ENCODE data around the gene TNFRSF8. TPM values are rescaled to one million over a fixed set of nuclear protein-coding genes. Genes with fewer than 3 reads are reported as not detected.
"Not testable (repeated sequence)": the region's sequence is repeated elsewhere in the genome, so short reads cannot be mapped to it uniquely, and the experiment has no call there.

TNFRSF8 gene
- polyA plus RNA-seq, 2 of the 4 experiments (the other 2 are of a cell fraction), result 0.05 TPM; not detected in 1

DNA sequence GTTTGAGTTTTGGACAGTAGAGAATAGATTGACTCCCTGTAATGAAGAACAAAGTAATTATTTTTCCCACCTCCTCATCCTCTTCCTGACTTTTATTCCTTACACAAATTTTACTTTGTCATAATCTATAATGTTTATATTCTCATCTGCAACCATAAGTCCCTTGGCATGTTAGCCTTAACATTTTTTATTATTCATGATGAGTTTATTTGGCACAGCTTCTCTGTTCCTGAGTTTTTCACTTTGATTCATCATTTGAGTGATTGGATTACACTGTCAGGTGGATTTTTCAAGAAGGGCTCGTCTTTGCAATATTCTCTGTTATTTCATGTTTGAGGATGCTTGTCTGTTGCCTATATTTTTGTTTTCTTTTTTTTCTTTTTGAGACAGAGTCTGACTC is 35.7 kb downstream of the TNFRSF8 start:
- 10% methylated on average over 1 of the region's 1 CpG for WGBS (ENCODE audit: missing lambda C conversion rate)
- POLR2A ChIA-PET, result no interaction called here

DNA sequence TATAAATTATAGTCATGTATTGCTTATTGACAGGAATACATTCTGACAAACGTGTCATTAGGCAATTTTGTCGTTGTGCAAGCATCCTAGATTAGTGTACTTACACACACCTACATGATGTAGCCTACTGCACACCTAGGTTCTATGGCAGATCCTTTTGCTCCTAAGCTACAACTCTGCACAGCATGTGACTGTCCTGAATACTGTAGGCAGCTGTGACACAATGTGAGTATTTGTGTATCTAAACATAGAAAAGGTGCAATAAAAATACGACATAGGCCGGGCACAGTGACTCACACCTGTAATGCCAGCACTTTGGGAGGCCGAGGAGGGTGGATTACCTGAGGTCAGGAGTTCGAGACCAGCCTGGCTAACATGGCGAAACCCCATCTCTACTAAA is 36.5 kb downstream of the TNFRSF8 start:
- no peak for TF ChIP-seq BHLHE40 (IDR thresholded peaks at IDR 0.05; ENCODE audit: low read depth, low read length)
- TF ChIP-seq, protein P1, sequence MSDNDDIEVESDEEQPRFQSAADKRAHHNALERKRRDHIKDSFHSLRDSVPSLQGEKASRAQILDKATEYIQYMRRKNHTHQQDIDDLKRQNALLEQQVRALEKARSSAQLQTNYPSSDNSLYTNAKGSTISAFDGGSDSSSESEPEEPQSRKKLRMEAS (IDR thresholded peaks at IDR 0.05), result no peak
- TF ChIP-seq SREBF2 (IDR thresholded peaks at IDR 0.05), result no peak
- TF ChIP-seq KDM1A (IDR thresholded peaks at IDR 0.05; ENCODE audit: low read depth), result no peak
- TF ChIP-seq, protein P2, sequence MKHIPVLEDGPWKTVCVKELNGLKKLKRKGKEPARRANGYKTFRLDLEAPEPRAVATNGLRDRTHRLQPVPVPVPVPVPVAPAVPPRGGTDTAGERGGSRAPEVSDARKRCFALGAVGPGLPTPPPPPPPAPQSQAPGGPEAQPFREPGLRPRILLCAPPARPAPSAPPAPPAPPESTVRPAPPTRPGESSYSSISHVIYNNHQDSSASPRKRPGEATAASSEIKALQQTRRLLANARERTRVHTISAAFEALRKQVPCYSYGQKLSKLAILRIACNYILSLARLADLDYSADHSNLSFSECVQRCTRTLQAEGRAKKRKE (CRISPR knock-in tag; IDR thresholded peaks at IDR 0.05; ENCODE audit: low read depth), result no peak
- TF ChIP-seq, protein P3, sequence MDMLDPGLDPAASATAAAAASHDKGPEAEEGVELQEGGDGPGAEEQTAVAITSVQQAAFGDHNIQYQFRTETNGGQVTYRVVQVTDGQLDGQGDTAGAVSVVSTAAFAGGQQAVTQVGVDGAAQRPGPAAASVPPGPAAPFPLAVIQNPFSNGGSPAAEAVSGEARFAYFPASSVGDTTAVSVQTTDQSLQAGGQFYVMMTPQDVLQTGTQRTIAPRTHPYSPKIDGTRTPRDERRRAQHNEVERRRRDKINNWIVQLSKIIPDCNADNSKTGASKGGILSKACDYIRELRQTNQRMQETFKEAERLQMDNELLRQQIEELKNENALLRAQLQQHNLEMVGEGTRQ (IDR thresholded peaks at IDR 0.05), result no peak
- TF ChIP-seq EHF (CRISPR knock-in tag; IDR thresholded peaks at IDR 0.05), result no peak
- no peak for TF ChIP-seq ZFP36 (IDR thresholded peaks at IDR 0.05; ENCODE audit: borderline replicate concordance, partially characterized antibody)
- no peak for TF ChIP-seq MYC (IDR thresholded peaks at IDR 0.05; ENCODE audit: borderline replicate concordance, low read length)
- no peak for TF ChIP-seq RNF2 (IDR thresholded peaks at IDR 0.05; ENCODE audit: borderline replicate concordance, low read depth)
- no peak for TF ChIP-seq ZSCAN20 (CRISPR knock-in tag; IDR thresholded peaks at IDR 0.05)
- TF ChIP-seq, protein P4, sequence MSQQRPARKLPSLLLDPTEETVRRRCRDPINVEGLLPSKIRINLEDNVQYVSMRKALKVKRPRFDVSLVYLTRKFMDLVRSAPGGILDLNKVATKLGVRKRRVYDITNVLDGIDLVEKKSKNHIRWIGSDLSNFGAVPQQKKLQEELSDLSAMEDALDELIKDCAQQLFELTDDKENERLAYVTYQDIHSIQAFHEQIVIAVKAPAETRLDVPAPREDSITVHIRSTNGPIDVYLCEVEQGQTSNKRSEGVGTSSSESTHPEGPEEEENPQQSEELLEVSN (IDR thresholded peaks at IDR 0.05; ENCODE audit: borderline replicate concordance, low read depth), result no peak
- DNase-seq (ENCODE audit: low read depth in 1 of 2, low spot score in 1 of 2) (no peak), ATAC-seq (no peak), FAIRE-seq (no peak)
- Histone ChIP-seq H3K9me3 (no peaks in the 10 kb centered on the region), H3K4me3 (no peak overlapping the region), H3K27ac (no peak overlapping the region), H3K4me1 (no peaks in the 10 kb centered on the region), H3K4me2 (no peak overlapping the region)
- CTCF ChIA-PET, result no interaction called here
- 45% methylated on average over 7 of the region's 7 CpGs for WGBS (ENCODE audit: missing lambda C conversion rate)
- POLR2A ChIA-PET, result no interaction called here

More for the DNA sequence above, 35.7 kb downstream of the TNFRSF8 start:
- no peak for FAIRE-seq
- no peak overlapping the region for H3K27ac ChIP-seq
- no peak overlapping the region for H3K4me3 ChIP-seq
- CTCF ChIA-PET, result no interaction called here
- H3K9me3 ChIP-seq, result no peaks in the 10 kb centered on the region
- DNase-seq (ENCODE audit: low read depth in 1 of 2, low spot score in 1 of 2), result no peak
- ATAC-seq, result no peak
- TF ChIP-seq EHF (CRISPR knock-in tag; IDR thresholded peaks at IDR 0.05) (no peak), MYC (IDR thresholded peaks at IDR 0.05; ENCODE audit: borderline replicate concordance, low read length) (no peak), KDM1A (IDR thresholded peaks at IDR 0.05; ENCODE audit: low read depth) (no peak), HOXB13 (CRISPR knock-in tag; IDR thresholded peaks at IDR 0.05; ENCODE audit: low read depth) (no peak), BHLHE40 (IDR thresholded peaks at IDR 0.05; ENCODE audit: low read depth, low read length) (no peak), EP300 (IDR thresholded peaks at IDR 0.05) (no peak)
- TF ChIP-seq, protein P2 (CRISPR knock-in tag; IDR thresholded peaks at IDR 0.05; ENCODE audit: low read depth), result no peak
- TF ChIP-seq, protein P4 (IDR thresholded peaks at IDR 0.05; ENCODE audit: borderline replicate concordance, low read depth), result no peak
- H3K4me1 ChIP-seq, result no peaks in the 10 kb centered on the region
- H3K4me2 ChIP-seq, result no peak overlapping the region

DNA sequence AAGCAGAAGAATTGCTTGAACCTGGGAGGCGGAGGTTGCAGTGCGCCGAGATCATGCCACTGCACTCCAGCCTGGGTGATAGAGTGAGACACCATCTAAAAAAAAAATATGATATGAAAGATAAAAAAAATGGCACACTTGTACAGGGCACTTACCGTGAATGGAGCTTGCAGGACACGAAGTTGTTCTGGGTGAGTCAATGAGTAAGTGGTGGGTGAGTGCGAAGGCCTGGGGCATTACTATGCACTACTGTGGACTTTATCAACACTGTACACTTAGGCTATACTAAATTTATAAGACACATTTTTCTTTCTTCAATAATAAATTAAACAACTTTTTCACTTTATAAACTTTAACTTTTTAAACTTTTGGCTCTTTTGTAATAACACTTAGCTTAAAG is 37.0 kb downstream of the TNFRSF8 start:
- FAIRE-seq (no peak), ATAC-seq (no peak), DNase-seq (ENCODE audit: low read depth in 1 of 2, low spot score in 1 of 2) (no peak)
- TF ChIP-seq EHMT2 (IDR thresholded peaks at IDR 0.05; ENCODE audit: low read depth) (no peak), FOXS1 (CRISPR knock-in tag; IDR thresholded peaks at IDR 0.05) (no peak), RNF2 (IDR thresholded peaks at IDR 0.05; ENCODE audit: borderline replicate concordance, low read depth) (no peak), MAFK (IDR thresholded peaks at IDR 0.05; ENCODE audit: partially characterized antibody) (no peak), RCOR1 (IDR thresholded peaks at IDR 0.05; ENCODE audit: low read depth, low read length) (no peak), NFE2L2 (conservative IDR thresholded peaks at IDR 0.05; ENCODE audit: low read length) (no peak), MYC (IDR thresholded peaks at IDR 0.05; ENCODE audit: borderline replicate concordance, low read length) (no peak), CBX2 (IDR thresholded peaks at IDR 0.05; ENCODE audit: borderline replicate concordance, low read depth) (no peak)
- ChIA-PET CTCF (interaction anchor here (0.6 to 1.1 kb wide), 2 partner anchors 25 to 172 kb away, joined by 3 to 5 read pairs; no protein-coding TSS in a partner anchor), POLR2A (no interaction called here)
- Histone ChIP-seq H3K4me1 (no peaks in the 10 kb centered on the region), H3K4me3 (no peak overlapping the region), H3K27ac (no peak overlapping the region), H3K4me2 (no peak overlapping the region), H3K9me3 (no peaks in the 10 kb centered on the region)
- 92% methylated on average over 6 of the region's 6 CpGs for WGBS (ENCODE audit: missing lambda C conversion rate)

DNA sequence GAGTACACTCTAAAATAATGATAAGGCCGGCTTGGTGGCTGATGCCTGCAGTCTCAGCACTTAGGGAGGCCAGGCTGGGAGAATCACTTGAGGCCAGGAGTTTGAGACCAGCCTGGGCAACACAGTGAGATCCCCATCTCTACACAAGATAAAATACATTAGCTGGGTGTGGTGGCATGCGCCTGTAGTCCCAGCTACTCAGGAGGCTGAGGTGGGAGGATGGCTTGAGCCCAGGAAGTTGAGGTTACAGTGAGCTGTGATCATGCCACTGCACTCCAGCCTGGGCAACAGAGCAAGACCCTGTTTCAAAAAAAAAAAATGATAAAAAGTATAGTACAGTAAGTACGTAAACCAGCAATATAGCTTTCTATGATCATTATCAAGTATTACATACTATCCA is 38.0 kb downstream of the TNFRSF8 start:
- WGBS (ENCODE audit: missing lambda C conversion rate), result 70% methylated on average over 3 of the region's 3 CpGs
- ATAC-seq, result not testable (repeated sequence)

More for the DNA sequence above, 38.0 kb downstream of the TNFRSF8 start:
- CTCF ChIA-PET, result interaction anchor here (1.1 to 1.3 kb wide), 2 partner anchors 17 to 23 kb away, joined by 3 to 5 read pairs; no protein-coding TSS in a partner anchor
- FAIRE-seq; DNase-seq (ENCODE audit: low read depth in 1 of 2, low spot score in 1 of 2); POLR2A ChIA-PET; H3K4me2 ChIP-seq; H3K9me3 ChIP-seq; H3K4me3 ChIP-seq; H3K4me1 ChIP-seq; H3K27ac ChIP-seq: not testable (repeated sequence)

All from A549 (cell line).